Epithelial cell of esophagus (primary cell): ENCODE results near the gene SPATA25.
"Not testable (repeated sequence)": the region's sequence is repeated elsewhere in the genome, so short reads cannot be mapped to it uniquely, and the experiment has no call there.

Experiments used
- DNase-seq: peaks from one replicate; pipeline ENCODE4 v3.0.0; 2010; ENCODE audit warnings: low read depth
- H3K4me3 ChIP-seq: 2 replicates; pipeline ENCODE4 v1.5.1; 2011; ENCODE audit warnings: mild to moderate bottlenecking, low read length, control low read depth
- TF ChIP-seq, protein P1 (sequence below): IDR thresholded peaks from 2 replicates; pipeline ENCODE4 v1.5.1; 2011; ENCODE audit warnings: low read depth, mild to moderate bottlenecking, low read length, control low read depth, inconsistent platforms; ENCODE audit not compliant: insufficient read depth; ENCODE audit errors: missing control alignments

The SPATA25 gene

DNA sequence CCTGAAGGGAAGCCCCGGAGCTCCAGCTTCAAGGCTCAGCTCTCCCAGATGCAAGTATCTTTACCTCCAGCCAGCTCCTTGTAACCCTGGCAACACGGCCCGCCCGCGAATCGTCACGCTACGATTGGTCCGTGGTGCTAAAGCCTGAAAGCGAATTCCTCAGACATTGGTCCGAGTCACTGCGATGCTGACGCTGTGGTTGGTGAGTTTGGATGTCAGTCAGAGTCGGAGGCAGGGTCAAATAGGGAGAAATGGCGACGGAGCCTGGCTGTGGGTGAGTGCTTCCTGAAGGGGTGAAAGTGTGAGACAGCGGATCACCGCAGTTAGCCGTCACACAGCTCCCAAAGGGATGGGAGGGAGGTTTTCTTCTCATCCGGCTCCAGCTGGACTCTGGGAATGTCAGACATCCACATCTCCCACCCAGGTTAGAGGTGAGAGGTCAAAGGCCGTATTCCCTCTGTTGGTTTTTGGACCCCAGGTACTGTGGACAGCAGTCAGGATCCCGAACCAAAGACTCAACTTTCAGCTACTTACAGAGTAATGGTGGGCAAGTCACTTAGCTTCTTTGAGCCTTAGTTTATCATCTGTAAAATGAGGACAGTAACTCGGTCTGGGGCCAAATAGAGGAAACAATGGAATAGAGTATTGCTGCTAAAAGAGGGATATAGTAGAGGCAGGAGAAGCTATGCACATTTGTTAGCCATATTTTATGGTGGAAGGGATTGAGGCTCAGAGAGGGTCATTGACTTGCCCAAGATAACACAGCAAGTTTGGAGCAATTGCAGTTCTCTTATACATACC is 6.2 kb downstream of the SPATA25 start, which contains the start of gene ZSWIM1:
Gene ZSWIM1, plus strand, starts transcription at position 240 of the 801 bp plus-strand sequence. CDS start 1,366 bp downstream, outside the sequence.
- TF ChIP-seq, protein P1, sequence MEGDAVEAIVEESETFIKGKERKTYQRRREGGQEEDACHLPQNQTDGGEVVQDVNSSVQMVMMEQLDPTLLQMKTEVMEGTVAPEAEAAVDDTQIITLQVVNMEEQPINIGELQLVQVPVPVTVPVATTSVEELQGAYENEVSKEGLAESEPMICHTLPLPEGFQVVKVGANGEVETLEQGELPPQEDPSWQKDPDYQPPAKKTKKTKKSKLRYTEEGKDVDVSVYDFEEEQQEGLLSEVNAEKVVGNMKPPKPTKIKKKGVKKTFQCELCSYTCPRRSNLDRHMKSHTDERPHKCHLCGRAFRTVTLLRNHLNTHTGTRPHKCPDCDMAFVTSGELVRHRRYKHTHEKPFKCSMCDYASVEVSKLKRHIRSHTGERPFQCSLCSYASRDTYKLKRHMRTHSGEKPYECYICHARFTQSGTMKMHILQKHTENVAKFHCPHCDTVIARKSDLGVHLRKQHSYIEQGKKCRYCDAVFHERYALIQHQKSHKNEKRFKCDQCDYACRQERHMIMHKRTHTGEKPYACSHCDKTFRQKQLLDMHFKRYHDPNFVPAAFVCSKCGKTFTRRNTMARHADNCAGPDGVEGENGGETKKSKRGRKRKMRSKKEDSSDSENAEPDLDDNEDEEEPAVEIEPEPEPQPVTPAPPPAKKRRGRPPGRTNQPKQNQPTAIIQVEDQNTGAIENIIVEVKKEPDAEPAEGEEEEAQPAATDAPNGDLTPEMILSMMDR, result no peak
- peak; percentile 99 for DNase-seq
- H3K4me3 ChIP-seq, result peak within 1 kb of the TSS; percentile 100

DNA sequence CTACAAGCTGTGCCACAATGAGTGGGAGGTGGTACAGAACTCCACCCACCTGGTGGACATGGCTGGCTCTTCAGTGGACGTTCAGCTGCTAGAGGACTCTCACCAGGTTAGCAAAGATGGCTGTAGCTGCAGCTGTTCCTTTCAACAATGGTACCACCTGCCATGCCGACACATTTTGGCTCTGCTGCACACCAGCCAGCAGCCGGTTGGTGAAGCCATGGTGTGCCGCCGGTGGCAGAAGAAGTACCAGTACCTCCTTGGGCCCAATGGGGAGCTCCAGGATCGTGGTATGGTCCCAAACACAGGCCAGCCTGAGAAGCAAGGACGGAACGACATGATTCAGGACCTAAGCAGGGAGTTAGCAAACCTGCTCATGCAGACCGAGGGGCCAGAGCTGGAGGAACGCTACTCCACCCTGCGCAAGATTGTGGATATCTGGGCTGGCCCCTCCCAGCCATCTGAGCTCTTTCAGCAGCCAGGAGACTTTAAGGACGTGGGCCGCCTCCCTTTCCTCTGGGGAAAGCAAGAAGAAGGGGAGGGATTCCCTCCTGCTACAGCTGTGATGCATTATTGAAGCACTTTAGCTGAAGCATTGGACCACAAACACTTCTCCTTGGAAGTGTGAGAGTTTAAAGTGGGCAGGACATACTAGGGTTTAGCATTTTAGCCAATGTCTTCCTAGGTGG is 9.2 kb downstream of the SPATA25 start:
- H3K4me3 ChIP-seq, result no peak overlapping the region
- DNase-seq, result no peak
- TF ChIP-seq, protein P1, result no peak

DNA sequence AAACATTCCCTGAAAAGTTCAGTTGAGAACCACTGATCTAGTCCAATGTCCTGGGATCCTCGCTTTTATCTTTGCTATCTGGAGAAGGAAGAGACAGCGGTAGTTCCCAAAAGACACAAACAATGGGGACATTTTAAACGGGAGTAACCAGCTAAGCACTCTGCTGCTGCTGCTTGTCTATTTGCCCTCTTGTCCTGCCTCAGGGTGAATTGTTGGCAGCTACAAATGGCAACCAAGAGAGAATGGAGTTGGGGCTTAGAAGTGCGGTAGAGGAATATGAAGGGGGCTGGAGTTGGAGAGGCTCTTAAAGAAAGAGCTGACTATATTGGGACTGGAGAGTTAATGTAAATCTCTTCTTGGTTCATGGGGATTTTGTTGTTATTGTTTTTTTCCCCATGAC is 12.8 kb downstream of the SPATA25 start:
- TF ChIP-seq, protein P1, result no peak
- DNase-seq, result no peak
- no peak overlapping the region for H3K4me3 ChIP-seq

DNA sequence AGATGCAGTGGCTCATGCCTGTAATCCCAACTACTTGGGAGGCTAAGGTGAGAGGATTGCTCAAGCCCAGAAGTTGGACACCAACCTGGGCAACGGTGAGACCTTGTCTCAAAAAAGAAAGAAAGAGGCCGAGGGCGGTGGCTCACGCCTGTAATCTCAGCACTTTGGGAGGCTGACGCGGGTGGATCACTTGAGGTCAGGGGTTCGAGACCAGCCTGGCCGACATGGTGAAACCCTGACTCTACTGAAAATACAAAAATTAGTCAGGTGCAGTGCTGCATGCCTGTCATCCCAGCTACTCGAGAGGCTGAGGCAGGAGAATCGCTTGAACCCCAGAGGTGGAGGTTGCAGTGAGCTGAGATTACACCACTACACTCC is 13.3 kb downstream of the SPATA25 start:
- H3K4me3 ChIP-seq, DNase-seq: not testable (repeated sequence)

DNA sequence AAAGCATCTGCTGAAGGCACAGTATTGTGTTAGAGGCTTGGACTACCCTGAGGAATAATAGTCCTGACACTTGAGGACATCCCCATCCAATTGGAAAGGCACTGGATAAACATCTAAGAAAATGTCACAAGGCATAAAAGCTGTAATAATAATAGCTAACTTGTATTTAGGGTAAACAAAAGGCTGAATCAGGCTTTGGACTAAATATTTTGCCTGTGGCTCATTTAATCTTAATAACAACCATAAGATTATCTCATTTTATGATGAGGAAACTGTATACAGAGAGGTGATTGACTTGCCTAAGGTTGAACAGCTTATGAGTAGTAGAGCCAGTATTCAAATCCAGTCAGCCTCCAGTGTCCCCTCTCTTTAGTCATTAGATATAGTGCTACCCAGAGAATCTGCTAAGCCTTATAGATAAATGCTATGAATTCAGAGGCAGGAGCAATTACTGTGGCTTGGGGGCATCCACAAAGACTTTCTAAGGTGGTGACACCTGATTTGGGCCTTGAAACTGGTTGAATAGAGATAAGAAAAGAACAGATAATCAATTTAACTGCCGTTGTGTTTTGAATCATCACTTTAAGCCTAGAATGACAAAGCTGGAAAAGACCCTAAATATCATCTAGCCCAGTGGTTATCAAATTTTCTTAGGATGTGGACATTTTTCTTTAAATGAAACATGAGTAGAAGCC is 13.9 kb downstream of the SPATA25 start:
- no peak overlapping the region for H3K4me3 ChIP-seq
- DNase-seq, result peak; percentile 52
- TF ChIP-seq, protein P1, result no peak

DNA sequence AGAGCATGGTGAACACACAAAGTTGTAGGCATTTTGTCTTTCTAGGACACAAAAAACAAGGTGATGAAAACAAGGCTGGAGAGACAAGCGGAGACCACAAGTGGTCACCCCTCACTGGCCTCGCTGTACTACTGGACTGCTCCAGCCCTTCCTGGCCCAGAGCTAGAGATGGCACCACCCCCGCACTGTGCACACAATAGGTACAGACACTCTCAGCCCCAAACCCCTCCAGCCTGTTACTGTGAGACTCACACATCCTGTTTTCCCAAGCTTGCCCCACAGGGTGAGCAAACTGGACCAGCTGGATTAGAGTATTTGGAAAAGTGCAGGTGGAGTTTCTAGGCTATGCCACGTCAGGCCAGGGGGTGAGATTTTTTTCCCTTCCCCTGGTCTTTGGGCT is 14.8 kb downstream of the SPATA25 start:
- TF ChIP-seq, protein P1, result no peak
- DNase-seq, result peak; percentile 86

DNA sequence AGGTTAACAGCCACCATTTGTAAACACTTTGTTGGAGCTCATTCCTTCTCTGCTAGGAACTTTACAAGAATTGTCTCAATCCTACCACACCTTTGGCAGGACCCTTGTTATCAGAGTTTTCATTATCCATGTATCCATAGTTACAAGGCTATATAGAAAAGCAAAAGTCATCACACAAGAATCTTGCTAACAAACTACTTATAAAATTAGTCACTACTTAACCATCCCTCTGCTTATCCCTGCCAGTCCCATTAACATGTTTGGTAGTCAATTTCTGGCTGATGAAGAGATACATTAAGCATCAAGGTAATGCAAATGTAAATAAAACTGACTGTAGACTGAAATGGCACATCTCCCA is 19.6 kb downstream of the SPATA25 start:
- TF ChIP-seq, protein P1, result no peak
- H3K4me3 ChIP-seq, result no peak overlapping the region
- DNase-seq, result peak; percentile 61

More for the DNA sequence above, 14.8 kb downstream of the SPATA25 start:
- no peak overlapping the region for H3K4me3 ChIP-seq
